ENCODE data around the gene KATNIP.
A peak's percentile ranks its signal among the peaks of the same experiment; 100 is the strongest.

The KATNIP gene

DNA sequence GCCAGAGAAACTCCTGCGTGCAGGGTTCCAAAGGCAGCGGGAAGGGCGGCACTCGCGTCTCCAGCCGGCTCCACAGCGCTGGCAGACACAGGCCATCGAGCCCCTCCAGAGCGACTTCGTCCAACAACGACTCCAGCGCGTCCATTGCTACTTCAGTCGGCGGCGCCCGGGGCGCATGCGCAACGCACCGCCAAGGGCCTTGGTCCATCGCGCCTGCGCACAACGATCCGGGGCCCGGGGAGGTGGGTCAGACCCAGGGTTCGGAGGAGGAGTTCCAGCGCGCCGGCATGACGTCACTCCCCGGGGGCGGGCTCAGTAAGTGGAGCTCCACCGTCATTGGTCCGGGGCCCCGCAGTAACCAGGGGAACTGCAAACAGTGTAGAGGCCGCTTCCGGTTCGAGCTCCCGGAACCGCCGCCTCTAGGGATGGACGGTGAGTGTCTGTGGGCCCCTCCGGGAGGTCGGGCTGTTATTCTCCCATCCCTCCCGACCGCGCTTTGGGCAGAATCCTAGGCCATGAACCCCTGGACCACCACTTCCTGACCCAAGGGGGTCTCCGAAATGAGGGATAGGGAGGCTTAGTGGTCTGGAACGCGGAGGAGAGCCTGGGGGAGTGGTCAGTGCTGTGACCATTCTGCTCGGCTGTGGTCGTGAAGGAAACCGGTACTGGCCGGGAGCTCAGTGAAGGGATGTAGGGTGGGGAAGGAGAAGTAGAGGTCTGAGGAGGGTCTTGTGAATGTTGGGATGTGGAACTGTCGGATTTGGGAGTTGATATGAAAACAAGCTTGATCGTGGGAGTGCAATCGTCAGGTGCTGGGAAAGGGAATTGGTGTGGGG lies at the start of gene KATNIP, which contains the start of gene GTF3C1:
Gene KATNIP, plus strand, starts transcription at position 399 of the 836 bp plus-strand sequence. Its CDS starts 27 bp downstream, at position 426.
Gene GTF3C1, minus strand, starts transcription at position 168 of the 836 bp plus-strand sequence. Its CDS starts 23 bp downstream, at position 145.
- peak; percentile 96 for DNase-seq

DNA sequence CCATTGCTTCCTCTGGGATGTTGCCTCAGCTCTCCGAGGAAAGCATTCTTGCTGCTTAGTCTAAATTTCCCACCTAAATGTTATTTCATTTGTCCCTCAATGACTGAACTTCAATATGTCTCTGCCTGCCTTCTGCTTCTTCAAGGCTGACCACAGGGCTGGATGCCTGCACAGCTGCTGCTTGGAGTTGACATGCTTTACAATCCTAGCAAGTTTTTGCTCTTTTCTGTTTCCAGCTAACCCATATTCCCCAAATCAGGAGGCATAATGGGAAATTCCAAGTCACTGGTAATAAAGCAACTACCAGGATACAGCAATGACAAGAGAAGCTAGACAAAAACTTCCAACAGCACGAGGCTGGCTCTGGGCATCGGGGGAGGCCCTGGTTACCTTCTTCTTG lies 49.1 kb upstream of the KATNIP start:
- no peak for DNase-seq

DNA sequence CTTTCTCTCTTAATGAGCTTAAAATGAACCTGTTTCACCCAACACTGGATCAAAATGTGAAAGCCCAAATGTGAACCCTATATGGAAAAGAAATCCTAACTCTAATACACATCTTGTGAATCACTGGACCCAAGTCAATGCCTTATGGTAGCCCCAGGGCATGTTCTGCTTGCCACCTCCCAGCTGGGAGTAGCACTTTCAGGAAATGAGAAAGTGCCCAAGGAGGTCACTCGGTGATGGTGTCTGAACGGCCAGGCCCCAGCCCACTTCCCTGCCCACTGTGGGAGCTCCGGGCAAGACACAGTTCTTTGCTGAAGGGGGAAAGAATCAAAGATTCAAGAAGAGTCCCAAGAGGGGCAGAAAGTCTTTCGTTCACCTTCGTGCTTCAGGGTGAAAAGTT lies 46.3 kb upstream of the KATNIP start:
- DNase-seq: no peak

DNA sequence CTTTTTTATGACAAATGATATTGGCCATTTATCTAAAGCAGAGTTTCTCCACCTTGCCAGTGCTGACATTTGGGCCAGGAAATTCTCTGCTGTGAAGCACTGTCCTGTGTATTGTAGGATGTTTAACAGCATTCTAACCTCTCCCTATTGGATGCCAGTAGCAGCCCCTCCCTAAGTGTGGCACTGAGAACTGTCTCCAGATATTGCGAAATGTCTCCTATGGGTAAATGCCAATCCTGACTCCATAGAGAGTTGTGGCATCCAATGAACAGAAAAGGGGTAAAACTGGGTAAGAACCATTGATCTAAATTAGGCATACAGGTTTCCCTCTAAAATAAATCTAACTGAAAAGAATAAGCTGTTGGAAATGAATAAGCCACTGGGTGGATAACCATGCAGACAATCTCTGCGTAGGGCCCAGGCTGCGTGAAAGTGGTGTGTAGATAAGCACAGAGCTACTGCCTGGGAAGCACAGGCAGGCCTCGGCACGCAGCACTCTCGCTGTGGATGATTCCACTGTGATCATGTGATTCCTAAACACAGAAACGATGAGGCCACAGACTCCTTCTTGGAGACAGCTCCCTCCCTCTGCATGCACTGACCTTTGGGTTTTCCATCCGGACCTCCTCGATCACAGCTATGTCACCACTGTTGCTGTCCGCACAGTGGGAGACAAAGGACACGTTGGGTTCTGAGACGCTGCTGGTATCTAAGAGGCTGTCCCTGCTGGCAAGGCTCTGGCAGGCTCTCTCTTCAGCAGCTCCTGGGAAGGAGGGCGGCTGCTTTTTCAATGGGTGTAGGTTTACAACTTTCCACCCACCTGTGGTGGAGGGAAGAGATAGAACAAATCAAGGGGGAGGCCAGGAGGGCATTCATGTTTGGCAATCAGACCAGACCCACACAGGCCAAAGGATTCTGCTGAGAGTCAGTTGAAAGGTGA lies 44.4 kb upstream of the KATNIP start:
- no peak for DNase-seq

DNA sequence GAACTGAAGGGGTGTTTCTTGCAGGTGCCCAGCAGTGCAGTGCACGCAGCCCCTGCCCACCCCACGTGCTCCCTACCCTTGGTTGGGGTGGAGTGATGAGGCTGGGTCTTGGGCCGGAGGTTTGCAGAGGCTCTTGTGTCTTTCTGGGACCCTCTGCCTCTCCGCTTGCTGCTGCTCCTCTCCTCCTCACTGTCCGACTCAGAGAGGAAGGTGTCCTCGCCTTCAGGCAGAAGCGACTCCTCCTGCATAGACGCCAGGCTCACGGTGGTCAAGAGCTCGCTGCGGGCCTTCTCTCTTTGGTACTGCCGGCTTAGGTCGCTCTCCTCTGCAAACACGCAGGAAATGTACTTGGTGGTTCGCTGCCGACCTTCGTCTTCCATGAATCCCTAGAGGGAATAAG lies 43.2 kb upstream of the KATNIP start:
- DNase-seq: no peak

DNA sequence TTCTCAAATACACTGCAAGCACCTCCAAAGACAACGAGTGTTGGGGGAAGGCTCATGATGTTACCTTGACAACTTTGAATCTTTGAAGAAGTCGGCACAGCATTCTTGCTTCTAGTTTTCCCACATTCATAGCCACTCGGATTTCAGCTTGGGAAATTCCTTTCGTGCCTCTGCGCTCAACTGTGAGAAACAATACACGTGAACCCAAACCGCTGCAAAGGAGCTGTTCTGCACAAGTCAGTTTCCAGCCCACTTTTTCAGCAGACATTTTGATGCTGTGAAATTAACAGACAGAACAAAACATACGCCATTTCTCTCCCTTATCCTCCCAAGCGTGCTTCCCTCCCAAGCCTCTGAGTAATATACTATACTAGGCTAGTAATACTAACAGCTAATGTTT lies 41.5 kb upstream of the KATNIP start:
- no peak for DNase-seq

DNA sequence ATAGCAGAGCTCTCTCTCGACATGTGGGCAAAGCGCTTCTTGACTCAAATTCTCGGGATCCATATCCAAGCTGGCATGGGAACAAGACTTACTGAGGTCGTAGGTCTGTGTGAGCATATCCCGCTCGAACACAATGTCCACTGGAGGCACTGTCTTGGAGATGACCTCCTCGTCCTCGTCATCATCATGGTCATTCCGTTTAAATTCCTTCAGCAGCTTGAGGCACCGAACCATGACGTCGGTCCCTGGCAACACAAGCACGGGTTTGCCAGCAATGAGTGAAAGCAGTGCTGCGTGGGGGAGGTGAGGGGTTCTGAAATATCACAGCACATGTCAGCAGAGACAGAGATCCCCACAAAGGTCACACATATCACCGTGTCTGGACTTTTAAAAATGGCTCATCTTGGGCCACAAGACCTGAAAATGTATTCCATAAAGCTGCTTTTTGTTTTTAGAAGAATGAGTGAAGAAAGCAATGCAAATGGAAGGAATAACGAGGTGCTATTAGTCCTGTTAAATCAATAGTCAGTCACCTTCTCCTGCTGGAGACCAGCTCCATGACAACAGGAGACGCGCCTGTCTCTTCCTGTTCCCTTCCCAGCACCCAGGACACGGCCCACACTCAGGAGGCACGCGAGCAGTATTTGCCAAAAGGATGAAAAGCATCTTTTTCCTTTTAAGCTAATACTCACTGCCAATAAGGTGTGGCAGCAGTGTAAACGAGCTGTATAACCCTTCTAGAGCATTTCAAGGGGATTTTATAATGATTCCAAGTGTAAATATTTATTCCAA lies 38.1 kb upstream of the KATNIP start:
- peak; percentile 8 for DNase-seq

DNA sequence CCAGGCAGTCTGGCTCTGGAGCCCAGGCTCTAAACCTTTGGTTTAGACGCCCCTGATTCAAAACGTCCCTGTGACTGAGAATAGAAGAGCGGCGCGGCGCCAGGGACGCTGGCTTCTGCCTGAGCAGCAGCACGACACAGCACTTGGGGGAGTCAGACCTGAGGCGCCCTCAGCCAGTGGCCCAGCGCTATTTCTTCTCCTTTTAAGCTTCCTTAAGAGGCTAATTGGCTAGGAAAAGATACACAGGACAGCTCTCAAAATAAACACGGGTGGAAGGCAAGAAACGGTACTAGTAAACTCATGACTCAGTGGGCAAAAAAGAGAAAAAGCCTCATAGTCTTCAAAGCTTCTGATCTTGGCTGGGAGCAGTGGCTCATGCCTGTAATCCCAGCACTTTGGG lies 35.1 kb upstream of the KATNIP start:
- no peak for DNase-seq

DNA sequence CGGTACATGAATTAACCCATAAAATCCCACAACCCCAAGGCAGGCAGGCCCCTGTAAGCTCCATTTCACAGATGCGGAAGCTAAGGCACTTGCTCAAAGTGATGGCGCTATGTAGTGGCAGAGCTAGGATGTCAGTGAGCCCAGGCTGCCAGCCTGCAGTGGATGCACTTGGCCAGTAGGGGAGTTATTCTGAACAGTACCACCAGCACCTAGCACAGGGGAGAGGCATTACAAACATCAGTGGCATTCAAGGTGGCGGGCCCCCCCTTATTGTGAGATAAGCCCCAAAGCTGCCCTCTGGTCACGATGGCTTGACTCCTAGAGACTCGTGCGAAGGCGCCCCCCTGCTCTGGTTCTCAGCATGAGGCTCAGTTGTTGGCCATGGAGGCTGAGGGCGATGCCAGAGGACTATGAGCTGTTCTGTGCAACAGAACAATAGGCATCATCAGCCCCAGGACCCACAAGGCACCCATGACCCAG lies 34.0 kb upstream of the KATNIP start:
- DNase-seq: no peak

DNA sequence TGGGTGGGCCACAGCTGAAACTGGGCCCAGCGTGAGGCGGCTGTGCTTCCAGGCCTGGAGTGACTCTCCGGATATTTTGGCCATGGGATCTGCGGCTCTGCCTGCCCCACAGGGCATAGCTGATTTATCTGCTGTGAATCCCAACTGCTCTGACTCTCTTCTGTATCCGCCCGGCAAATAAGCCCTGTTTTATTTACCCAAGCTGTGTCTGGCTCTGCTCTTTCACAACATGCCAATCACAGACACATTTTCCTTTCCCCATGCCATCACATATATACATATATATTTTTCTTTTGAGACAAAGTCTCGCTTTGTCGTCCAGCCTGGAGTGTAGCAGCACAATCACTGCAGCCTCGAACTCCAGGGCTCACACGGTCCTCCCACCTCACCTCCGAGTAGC lies 33.6 kb upstream of the KATNIP start:
- DNase-seq: no peak

DNA sequence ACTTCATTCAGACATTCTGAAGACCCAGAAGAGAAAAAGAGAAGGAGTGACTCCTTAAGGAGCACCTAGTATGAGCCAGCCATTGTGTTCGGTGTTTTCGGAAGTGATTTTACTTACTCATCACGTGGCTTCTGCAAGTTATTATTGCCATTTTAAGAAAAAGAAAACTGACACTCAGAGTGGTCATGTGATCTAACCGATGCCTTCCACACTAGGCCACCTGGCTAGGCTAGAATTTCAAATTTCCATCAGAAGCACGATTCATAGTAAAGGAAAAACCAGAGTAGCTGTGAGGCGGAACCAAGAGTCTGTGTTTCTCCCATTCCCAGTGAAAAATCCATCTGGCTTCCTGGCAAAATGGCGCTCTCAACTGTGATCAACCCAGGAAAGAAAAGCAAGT lies 32.3 kb upstream of the KATNIP start:
- DNase-seq: no peak

DNA sequence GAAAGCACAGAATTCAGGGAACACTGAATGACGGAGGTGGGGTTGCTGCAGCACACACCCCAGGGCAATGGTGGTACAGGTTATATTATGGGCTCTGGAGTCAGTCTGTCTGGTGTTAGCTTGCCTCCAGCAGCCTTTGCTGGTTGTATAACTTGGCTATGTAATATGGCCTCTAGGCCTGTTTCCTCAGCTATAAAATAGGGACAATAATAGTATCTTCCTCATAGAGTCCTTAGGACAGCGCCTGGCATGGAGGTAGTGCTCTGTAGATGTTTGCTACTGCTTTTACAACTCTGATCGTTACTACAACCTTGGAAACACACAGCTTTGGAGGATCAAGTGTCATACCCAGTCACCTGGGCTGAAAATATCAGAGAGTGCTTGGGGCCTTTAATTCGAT lies 31.7 kb upstream of the KATNIP start:
- DNase-seq: no peak

DNA sequence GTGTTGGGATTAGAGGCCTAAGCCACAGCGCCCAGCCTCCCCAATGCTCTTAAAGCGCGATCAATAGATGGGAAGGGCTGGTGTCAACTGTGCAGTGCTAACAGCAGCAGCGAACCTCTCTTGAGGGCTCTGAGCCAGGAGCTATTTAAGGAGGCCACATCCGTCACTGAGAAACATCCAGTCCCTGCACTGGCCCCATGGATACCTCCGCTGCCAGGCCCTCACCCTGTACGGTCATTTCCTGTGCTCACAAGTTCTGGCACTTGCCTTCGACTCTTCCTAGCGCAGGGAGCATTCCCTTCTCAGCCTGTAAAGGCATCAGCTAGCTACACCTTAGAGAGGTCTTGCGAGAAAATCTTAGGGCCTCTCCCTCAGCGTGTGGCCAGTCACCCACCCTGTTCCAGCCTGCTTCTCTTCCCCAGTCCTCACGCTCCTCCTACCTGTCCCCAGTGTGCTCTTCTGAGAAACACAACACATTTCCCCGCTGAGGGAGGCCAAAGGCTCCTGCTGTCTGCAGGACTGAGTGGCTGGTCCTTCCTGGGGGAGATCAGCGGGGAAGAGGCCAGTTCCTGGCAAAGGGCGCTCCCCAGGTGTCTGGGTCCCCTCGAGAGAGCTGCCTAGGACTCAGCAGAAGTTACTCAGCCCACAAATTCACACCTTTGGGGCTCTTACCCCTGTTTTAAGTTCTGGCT lies 28.8 kb upstream of the KATNIP start:
- no peak for DNase-seq

DNA sequence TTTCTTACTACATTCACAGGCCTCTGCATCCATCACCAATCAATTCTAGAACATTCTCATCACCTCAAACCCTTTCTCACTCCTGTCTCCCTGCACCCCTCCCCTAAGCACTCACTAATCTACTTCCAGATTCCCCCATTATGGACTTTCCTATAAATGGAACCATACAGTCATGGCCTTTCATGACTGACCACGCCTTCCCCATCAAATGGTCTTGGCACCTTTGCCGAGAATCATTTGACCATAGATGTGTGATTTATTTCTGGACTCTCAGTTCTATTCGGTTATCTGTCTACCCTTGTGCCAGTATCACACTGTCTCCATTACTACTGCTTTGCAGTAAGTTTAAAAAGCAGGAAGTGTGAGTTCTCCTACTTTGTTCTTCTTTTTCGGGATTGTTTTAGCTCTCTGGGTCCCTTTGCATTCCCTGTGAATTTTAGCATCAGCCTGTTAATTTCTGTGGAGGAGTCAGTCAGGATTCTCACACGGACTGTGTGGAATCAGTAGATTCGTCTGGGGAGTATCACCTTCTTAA lies 27.7 kb upstream of the KATNIP start:
- no peak for DNase-seq

DNA sequence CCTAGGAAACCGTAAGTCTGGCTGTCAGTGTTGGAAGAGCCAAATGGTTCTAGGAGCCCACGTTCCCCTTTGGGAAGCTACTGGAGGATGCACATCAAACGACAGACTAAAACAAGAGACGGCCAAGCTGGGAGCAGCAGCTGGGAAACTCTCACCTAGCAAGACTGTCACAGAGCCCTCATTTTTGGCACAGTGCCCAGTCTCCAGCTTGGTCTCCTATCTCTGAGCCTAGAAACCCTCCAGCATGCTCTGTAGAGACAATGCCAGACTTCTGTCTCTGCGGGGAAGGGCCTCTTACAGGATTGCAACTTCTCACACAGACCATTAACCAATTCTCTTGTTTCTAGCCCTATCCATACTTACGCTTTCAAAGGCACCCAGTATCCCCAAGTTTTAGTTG lies 23.8 kb upstream of the KATNIP start:
- DNase-seq: no peak

DNA sequence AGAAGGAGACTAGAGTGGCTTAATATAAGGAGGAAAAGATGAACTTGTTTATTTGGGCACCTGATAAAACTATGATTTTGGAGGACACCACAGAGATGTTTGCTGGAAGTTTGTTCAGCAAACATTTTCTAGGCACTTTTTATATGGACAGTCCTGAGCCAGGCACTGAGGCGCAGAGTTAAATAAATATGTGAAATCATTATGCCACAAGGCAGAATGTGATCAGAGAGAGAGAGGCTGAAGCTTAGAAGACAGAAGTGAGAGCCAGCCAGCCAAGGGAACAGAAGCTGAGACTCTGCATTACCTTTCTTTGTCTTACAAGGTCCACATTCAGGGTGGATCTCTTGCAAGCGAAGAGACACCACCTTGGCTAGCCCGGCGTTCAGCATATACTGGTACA lies 21.6 kb upstream of the KATNIP start:
- DNase-seq: no peak

DNA sequence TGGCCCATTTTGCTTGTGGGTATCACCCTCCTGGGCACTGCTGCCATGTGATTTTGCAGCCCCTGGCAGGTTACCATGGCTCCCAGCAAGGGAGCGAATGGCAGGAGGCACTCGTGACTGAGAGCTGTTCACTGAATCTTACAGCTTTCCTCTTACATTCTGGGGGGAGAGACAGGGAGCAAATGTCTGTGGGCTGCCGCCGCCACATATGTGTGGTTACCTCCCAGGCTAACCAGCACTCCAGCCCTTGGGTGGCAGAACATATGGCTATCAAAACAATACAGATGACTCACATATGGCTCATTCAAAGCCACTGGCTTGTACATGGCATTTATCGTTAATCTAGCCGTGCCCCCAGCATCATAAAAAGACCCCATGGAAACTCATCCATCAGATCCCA lies 20.0 kb upstream of the KATNIP start:
- DNase-seq: no peak

DNA sequence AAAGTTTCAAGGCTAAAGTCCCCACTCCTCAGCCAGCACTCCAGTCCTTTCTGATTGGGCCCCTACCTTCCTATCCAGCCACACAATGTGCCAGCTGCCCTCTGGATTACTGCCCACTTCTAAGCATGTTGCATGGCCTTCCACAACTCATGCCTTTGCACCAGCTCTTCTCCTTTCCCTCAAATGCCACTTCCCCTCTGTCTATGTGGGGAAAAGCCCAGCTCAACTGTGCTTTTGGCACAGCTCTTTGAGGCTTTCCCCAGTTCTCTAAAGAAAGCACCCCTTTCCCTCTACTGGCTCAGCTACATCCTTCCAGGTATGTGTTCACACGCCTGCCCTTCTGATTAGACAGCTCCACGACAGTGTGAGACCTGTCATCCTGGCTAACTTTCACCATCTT lies 18.8 kb upstream of the KATNIP start:
- no peak for DNase-seq

DNA sequence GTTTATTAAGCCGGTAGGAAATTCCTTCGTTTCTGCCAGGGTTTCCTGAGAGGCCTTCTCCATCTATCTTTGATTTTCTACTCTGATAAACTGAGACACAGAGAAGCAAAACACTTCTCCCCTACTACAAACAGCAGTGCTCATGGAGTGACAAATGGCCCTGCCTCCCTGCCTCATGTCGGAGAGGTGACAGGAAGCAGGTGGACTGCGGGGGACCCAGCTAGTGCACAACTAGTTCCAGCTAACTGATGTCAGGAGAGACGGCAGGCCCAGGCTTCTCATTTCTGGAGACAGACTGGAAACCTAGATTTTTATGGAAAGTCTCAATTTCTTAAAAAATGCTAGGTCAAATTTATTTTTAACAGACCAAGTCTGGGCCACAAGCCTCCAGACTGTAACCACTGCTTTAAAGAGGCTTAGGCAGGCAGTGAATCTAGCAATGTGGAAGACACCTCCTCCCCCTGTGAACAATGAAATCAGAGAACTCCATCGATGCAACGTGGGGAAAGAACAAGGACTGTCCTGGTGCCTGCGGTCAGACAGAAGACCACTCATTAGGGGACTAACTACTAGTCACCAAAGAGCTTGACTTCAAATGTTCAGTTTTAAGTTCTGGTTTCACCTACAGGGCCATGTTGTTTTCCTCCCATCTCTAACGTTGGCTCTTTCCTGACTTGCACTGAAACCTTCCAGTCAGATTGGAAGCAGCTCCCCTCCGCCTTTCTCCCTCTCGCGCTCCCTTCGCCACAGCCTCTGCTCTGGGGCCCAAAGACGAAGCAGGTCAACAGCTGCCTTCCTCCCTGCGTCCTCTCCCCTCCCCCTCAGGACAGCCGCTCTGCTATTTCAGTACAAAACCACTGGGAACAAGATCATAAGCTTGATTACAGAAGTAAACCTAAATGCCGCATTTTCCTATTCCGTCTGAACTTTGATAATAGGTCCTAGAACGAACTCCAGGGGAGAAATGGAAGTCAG lies 17.8 kb upstream of the KATNIP start:
- no peak for DNase-seq

DNA sequence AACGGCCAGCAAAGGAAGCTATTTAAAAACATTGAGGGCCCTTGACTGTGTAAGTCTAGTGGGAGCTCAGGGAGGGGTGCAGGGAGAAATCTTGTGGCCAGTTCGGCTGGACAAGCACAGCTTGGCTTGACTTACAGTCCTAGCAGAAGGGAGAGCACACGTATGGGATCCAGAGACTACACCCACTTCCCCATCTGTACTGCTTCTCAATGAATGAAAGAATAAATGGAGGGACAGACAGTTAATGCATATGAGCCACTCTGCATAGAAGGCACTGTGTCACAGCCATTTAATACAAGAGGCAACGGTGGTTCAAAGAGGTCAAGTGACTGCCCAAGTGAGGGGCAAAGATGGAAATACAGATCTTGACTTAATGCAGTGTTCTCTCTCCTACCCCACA lies 15.7 kb upstream of the KATNIP start:
- DNase-seq: no peak

DNA sequence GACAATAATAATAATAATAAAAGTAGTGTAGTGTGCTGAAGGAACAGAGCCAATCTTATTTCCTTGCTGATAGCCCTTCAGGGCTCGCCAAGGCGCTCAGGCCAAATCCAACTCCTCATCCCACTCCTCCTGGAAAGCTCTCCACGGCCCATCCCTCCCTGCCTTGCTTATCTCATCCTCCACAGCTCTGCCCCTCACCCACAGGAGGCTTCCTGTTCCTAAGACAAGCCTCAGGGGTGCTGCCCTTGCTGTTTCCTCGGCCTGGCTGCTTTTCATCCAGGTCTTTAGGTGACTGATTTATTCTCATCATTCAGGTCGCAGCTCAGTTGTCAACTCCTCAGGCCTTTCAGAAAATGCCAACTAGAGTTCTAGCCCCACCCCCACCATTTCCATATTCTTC lies 11.4 kb upstream of the KATNIP start:
- DNase-seq: no peak
